GM06990 (cell line): ENCODE measurements around the gene HERC3.

ENCODE experiments used
- DNase-seq: peaks from one replicate; pipeline ENCODE4 v3.0.0-alpha.2; 2011; ENCODE audit not compliant: insufficient read length; ENCODE audit errors: extremely low read depth
- H3K27me3 ChIP-seq: replicated peaks from 2 replicates; pipeline ENCODE4 v1.6.0; 2011; ENCODE audit warnings: low read length; ENCODE audit not compliant: control insufficient read depth, insufficient read depth
- H3K36me3 ChIP-seq: 2 replicates; pipeline ENCODE4 v1.5.1; 2011; ENCODE audit warnings: low read length; ENCODE audit not compliant: control insufficient read depth, insufficient read depth
- H3K4me3 ChIP-seq: replicated peaks from 2 replicates; pipeline ENCODE4 v1.5.1; 2011; ENCODE audit warnings: low read depth, mild to moderate bottlenecking, control low read depth, low read length
- TF ChIP-seq, protein P1 (sequence below): IDR thresholded peaks from 2 replicates; pipeline ENCODE4 v1.5.1; 2011; ENCODE audit warnings: low read length, control low read depth, mild to moderate bottlenecking, inconsistent platforms; ENCODE audit not compliant: insufficient read depth, poor library complexity, severe bottlenecking

HERC3 gene

DNA sequence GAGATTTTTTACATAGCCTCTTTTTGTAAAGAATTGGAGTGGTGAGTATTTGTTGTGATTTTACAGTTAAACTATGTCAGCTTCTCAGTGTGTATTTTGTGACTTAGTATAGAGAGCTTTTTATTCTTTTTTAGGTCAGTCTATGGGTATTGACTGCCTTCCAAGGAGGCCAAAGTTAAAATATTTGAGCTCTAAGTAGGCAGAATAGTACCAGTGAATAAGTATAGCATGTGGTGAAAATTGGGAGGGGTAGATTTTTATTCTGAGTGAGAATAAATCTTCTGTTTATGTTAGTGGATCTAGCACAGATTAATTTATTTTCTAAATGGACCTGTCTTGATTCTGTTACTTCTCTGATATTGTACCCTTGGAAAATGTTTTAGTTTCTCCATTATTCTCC lies 37.5 kb downstream of the HERC3 start:
- TF ChIP-seq, protein P1, sequence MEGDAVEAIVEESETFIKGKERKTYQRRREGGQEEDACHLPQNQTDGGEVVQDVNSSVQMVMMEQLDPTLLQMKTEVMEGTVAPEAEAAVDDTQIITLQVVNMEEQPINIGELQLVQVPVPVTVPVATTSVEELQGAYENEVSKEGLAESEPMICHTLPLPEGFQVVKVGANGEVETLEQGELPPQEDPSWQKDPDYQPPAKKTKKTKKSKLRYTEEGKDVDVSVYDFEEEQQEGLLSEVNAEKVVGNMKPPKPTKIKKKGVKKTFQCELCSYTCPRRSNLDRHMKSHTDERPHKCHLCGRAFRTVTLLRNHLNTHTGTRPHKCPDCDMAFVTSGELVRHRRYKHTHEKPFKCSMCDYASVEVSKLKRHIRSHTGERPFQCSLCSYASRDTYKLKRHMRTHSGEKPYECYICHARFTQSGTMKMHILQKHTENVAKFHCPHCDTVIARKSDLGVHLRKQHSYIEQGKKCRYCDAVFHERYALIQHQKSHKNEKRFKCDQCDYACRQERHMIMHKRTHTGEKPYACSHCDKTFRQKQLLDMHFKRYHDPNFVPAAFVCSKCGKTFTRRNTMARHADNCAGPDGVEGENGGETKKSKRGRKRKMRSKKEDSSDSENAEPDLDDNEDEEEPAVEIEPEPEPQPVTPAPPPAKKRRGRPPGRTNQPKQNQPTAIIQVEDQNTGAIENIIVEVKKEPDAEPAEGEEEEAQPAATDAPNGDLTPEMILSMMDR: no peak
- no peaks in the 10 kb centered on the region for H3K27me3 ChIP-seq
- DNase-seq: no peak
- H3K36me3 ChIP-seq: no peaks in the 10 kb centered on the region
- no peak overlapping the region for H3K4me3 ChIP-seq

DNA sequence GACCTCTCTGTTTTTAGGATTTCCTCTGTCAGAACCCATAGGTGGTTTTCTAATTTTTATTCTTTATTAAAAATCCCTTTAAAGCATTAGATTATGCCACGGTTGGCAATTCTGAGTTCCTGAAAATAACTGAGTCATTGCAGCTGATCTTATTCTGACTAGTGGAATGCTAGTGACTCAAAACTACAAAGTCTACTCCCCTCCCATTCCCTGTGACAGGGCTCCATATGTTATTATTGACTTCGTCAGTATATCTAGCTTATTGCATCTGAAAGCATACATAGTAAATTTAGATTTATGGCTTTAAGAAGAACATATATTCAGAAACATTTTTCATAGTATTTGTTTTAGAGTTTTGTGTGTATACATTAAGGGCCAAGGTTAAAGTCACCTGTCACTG lies 38.5 kb downstream of the HERC3 start:
- no peak overlapping the region for H3K4me3 ChIP-seq
- TF ChIP-seq, protein P1: no peak
- DNase-seq: no peak
- H3K36me3 ChIP-seq: no peaks in the 10 kb centered on the region
- H3K27me3 ChIP-seq: no peaks in the 10 kb centered on the region

DNA sequence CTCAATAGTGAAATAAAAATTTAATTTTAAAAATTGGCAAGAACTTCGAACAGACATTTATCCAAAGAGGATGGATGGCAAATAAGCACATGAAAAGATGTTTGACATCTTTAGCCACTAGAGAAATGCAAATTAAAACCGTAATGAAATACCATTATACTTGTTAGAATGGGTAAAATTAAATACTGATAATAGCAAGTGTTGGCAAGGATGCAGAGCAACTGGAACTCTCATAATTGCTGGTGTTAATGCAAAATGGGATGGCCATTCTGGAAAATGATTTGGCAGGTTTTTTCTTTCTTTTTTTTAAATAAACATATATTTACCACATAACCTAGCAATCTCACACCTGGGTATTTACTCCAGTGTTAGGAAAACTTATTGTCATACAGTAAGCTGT lies 51.7 kb downstream of the HERC3 start:
- no peaks in the 10 kb centered on the region for H3K27me3 ChIP-seq
- no peak for DNase-seq
- no peak overlapping the region for H3K4me3 ChIP-seq
- no peaks in the 10 kb centered on the region for H3K36me3 ChIP-seq
- TF ChIP-seq, protein P1: no peak

DNA sequence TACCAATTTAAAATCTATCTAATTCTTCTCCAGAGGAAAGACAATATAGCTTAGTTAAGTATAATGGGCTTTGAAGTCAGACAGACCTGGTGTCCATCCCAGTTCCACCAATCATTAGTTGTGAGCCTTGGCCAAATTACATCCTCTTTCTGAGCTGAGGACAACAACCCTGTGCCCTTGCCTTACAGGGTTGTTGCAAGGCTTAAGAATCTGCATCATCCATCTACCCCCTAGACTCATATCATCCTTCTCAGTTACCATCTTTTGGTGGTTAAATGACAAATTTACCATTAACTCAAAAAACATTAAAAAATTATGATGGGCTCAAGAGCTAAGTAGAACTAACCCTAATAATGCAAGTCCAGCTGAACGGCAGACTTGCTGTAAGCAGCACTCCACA lies 53.7 kb downstream of the HERC3 start:
- no peaks in the 10 kb centered on the region for H3K27me3 ChIP-seq
- no peak overlapping the region for H3K4me3 ChIP-seq
- H3K36me3 ChIP-seq: no peaks in the 10 kb centered on the region
- TF ChIP-seq, protein P1: no peak
- no peak for DNase-seq

DNA sequence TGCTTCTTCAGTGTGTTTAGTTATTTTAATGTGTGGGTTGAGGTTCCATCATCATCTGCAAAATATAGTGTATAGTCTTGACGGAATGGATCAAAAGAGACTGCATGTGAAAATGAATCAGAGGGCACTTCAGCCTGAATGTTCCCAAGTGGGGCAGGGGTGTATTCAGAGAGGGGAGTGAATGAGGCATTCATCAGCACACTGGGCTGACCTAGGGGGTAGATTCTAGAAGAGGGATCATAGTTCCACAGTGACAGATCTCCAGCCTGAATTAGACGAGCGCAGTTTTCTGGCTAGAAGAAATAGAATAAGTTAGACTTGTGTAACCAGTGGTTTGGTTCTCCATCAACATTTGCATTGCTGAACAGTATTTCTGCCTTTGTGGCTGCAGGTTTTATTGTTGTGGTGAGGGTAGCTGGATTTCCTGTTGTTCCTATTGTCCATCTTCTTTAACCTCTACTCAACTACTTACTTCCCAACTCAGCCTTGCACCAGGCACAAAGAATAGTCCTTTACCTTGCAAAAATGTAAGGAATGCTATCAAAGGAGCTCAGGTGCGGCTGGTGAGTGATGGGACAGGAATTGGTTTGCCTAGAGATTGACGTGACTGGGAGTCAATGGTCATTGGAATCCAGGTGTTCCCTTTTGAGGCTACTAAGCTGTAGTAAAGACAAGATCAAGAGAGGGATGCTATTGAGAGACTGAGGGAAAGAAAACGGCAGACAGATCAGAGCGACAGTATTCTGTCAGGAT lies 54.4 kb downstream of the HERC3 start:
- TF ChIP-seq, protein P1: no peak
- Histone ChIP-seq H3K4me3 (no peak overlapping the region), H3K36me3 (no peaks in the 10 kb centered on the region), H3K27me3 (no peaks in the 10 kb centered on the region)
- DNase-seq: no peak

DNA sequence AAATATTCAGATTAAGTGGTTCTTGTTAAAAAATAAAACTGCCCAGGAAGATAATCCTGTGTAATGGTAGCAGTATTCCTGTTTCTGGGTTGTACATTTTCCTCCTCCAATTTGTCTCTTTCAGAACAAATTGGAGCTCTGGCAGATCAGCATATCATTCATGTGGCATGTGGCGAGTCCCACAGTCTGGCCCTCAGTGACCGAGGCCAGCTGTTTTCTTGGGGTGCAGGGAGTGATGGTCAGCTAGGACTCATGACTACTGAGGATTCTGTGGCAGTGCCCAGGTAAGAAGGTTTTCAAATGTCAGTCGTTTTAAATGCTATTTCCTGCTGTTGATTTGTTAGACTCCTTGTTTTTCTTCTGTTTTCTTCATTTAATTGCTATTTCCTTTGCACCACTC lies 57.4 kb downstream of the HERC3 start:
- Histone ChIP-seq H3K27me3 (no peaks in the 10 kb centered on the region), H3K36me3 (no peaks in the 10 kb centered on the region)

More for the DNA sequence above, 57.4 kb downstream of the HERC3 start:
- TF ChIP-seq, protein P1: no peak
- no peak overlapping the region for H3K4me3 ChIP-seq
- DNase-seq: no peak
